Activated T-helper 1 cell treated with anti-CD3 and anti-CD28 coated beads, Interleukin-12 subunit alpha, Interleukin-12 subunit beta, Interleukin-2, Interleukin-4 antibody, amounts not matched to agents 30 ng/mL and 10 ng/mL and 1 ng/mL, durations not matched to agents 14 hours and 24 hours and 36 hours (primary cell): ENCODE measurements around the gene ZNF865. TPM values are rescaled to one million over a fixed set of nuclear protein-coding genes. Genes with fewer than 3 reads are reported as not detected.
A peak's percentile ranks its signal among the peaks of the same experiment; 100 is the strongest.

ENCODE experiments used
- DNase-seq: peaks from one replicate; pipeline ENCODE4 v3.0.0; 2021; ENCODE audit warnings: low spot score
- H3K27ac Mint-ChIP-seq: one replicate; pipeline ENCODE4 v1.8.0; 2021; ENCODE audit warnings: mild to moderate bottlenecking, mixed read lengths
- H3K27me3 Mint-ChIP-seq: one replicate; pipeline ENCODE4 v1.8.0; 2022; ENCODE audit warnings: mild to moderate bottlenecking, moderate library complexity, mixed read lengths; ENCODE audit not compliant: insufficient read depth
- H3K36me3 Mint-ChIP-seq: one replicate; pipeline ENCODE4 v1.8.0; 2021; ENCODE audit warnings: low read depth, mixed read lengths
- H3K4me1 Mint-ChIP-seq: one replicate; pipeline ENCODE4 v1.8.0; 2021; ENCODE audit warnings: low read depth, mixed read lengths
- H3K4me3 Mint-ChIP-seq: one replicate; pipeline ENCODE4 v1.8.0; 2021; ENCODE audit warnings: mild to moderate bottlenecking, moderate library complexity, mixed read lengths
- H3K9me3 Mint-ChIP-seq: one replicate; pipeline ENCODE4 v1.8.0; 2021; ENCODE audit warnings: mixed read lengths
- intact Hi-C: fragments of 100-400 bp; cut with micrococcal nuclease; formaldehyde crosslinking; loops from one replicate; pipeline ENCODE4 v1.15.1; 2024
- total RNA-seq: library from RNA; stranded (reverse); gene quantifications from 2 replicates; pipeline ENCODE4 v1.2.3, GENCODE V29; 2022

The ZNF865 gene
- total RNA-seq, 1 donor from 2014 or later, result 13.2 TPM

GRCh38 chr19:55602104-55603001, 3.1 kb upstream of the ZNF865 start:
- Mint-ChIP-seq H3K4me3 (peak overlapping the region; percentile 91), H3K27me3 (no peaks in the 10 kb centered on the region), H3K27ac (no peak overlapping the region), H3K36me3 (peaks cover 13% of the 10 kb centered on the region), H3K4me1 (peaks cover 46% of the 10 kb centered on the region), H3K9me3 (no peaks in the 10 kb centered on the region)
- intact Hi-C loops, result no loop called here
- no peak for DNase-seq

- peak overlapping the region; percentile 47 for H3K4me3 Mint-ChIP-seq
- H3K4me1 Mint-ChIP-seq, result peaks cover 51% of the 10 kb centered on the region
- H3K27me3 Mint-ChIP-seq, result no peaks in the 10 kb centered on the region
- intact Hi-C loops, result no loop called here
- H3K27ac Mint-ChIP-seq, result no peak overlapping the region
- no peaks in the 10 kb centered on the region for H3K9me3 Mint-ChIP-seq
- peaks cover 17% of the 10 kb centered on the region for H3K36me3 Mint-ChIP-seq
- no peak for DNase-seq
Observed at GRCh38 chr19:55603115-55603514, 2.3 kb upstream of the ZNF865 start.

- Mint-ChIP-seq H3K27me3 (no peaks in the 10 kb centered on the region), H3K9me3 (no peaks in the 10 kb centered on the region), H3K27ac (peak overlapping the region; percentile 13), H3K4me1 (peaks cover 48% of the 10 kb centered on the region), H3K36me3 (peaks cover 15% of the 10 kb centered on the region), H3K4me3 (peak overlapping the region; percentile 86)
- intact Hi-C loops, result no loop called here
- DNase-seq, result no peak
Observed at GRCh38 chr19:55603581-55604292, 1.7 kb upstream of the ZNF865 start.

GRCh38 chr19:55605207-55605636, 225 bp upstream of the ZNF865 start:
- intact Hi-C loops, result loop anchor here (1.0 to 5.0 kb wide), 7 partner anchors 18 to 536 kb away; partner anchors contain the start of genes PPP6R1, ZNF444, ZNF580 and ZNF581
- Mint-ChIP-seq H3K27me3 (no peaks in the 10 kb centered on the region), H3K4me3 (peak overlapping the region; percentile 86), H3K9me3 (no peaks in the 10 kb centered on the region), H3K36me3 (peaks cover 16% of the 10 kb centered on the region), H3K4me1 (peaks cover 45% of the 10 kb centered on the region), H3K27ac (peak overlapping the region; percentile 95)
- peak; percentile 98 for DNase-seq

- Mint-ChIP-seq H3K4me1 (peaks cover 40% of the 10 kb centered on the region), H3K27me3 (no peaks in the 10 kb centered on the region)
Observed at GRCh38 chr19:55606471-55606787, 982 bp downstream of the ZNF865 start.

GRCh38 chr19:55606817-55607216, 1.4 kb downstream of the ZNF865 start:
- Mint-ChIP-seq H3K4me1 (peaks cover 36% of the 10 kb centered on the region), H3K36me3 (peaks cover 16% of the 10 kb centered on the region), H3K27me3 (no peaks in the 10 kb centered on the region), H3K9me3 (no peaks in the 10 kb centered on the region), H3K4me3 (peak overlapping the region; percentile 95), H3K27ac (peak overlapping the region; percentile 98)
- no peak for DNase-seq
- intact Hi-C loops, result loop anchor here (1.0 to 5.0 kb wide), 2 partner anchors 35 to 90 kb away; partner anchors contain the start of genes ZNF580 and ZNF581

More at GRCh38 chr19:55606471-55606787, 982 bp downstream of the ZNF865 start:
- no peaks in the 10 kb centered on the region for H3K9me3 Mint-ChIP-seq
- peak overlapping the region; percentile 95 for H3K4me3 Mint-ChIP-seq
- H3K27ac Mint-ChIP-seq, result peak overlapping the region; percentile 98
- intact Hi-C loops, result loop anchor here (1.0 to 5.0 kb wide), 2 partner anchors 36 to 89 kb away; partner anchors contain the start of genes ZNF580 and ZNF581
- no peak for DNase-seq
- H3K36me3 Mint-ChIP-seq, result peaks cover 16% of the 10 kb centered on the region

- Mint-ChIP-seq H3K9me3 (no peaks in the 10 kb centered on the region), H3K36me3 (peaks cover 13% of the 10 kb centered on the region), H3K4me3 (no peak overlapping the region), H3K27ac (no peak overlapping the region), H3K4me1 (peaks cover 27% of the 10 kb centered on the region), H3K27me3 (no peaks in the 10 kb centered on the region)
- intact Hi-C loops, result loop anchor here (5.0 kb wide), 1 partner anchor 33 kb away; the partner anchor contains the start of genes ZNF580 and ZNF581
- no peak for DNase-seq
Observed at GRCh38 chr19:55609326-55609725, 3.9 kb downstream of the ZNF865 start.

- intact Hi-C loops, result no loop called here
- H3K4me1 Mint-ChIP-seq, result peaks cover 14% of the 10 kb centered on the region
- no peak overlapping the region for H3K27ac Mint-ChIP-seq
- H3K27me3 Mint-ChIP-seq, result no peaks in the 10 kb centered on the region
- no peaks in the 10 kb centered on the region for H3K9me3 Mint-ChIP-seq
- DNase-seq, result no peak
- peaks cover 13% of the 10 kb centered on the region for H3K36me3 Mint-ChIP-seq
- no peak overlapping the region for H3K4me3 Mint-ChIP-seq
Observed at GRCh38 chr19:55611300-55611982, 6.0 kb downstream of the ZNF865 start.

GRCh38 chr19:55611983-55612645, 6.7 kb downstream of the ZNF865 start:
- DNase-seq, result no peak
- no peak overlapping the region for H3K4me3 Mint-ChIP-seq
- no peaks in the 10 kb centered on the region for H3K9me3 Mint-ChIP-seq
- H3K4me1 Mint-ChIP-seq, result peaks cover 7% of the 10 kb centered on the region
- H3K27ac Mint-ChIP-seq, result no peak overlapping the region
- no peaks in the 10 kb centered on the region for H3K27me3 Mint-ChIP-seq
- intact Hi-C loops, result no loop called here
- peaks cover 13% of the 10 kb centered on the region for H3K36me3 Mint-ChIP-seq

GRCh38 chr19:55613396-55613795, 7.9 kb downstream of the ZNF865 start:
- no peaks in the 10 kb centered on the region for H3K9me3 Mint-ChIP-seq
- peaks cover 15% of the 10 kb centered on the region for H3K36me3 Mint-ChIP-seq
- no peak overlapping the region for H3K4me3 Mint-ChIP-seq
- H3K27me3 Mint-ChIP-seq, result no peaks in the 10 kb centered on the region
- intact Hi-C loops, result no loop called here
- no peak for DNase-seq
- no peak overlapping the region for H3K27ac Mint-ChIP-seq
- H3K4me1 Mint-ChIP-seq, result no peaks in the 10 kb centered on the region

- no peaks in the 10 kb centered on the region for H3K27me3 Mint-ChIP-seq
Observed at GRCh38 chr19:55613930-55614710, 8.7 kb downstream of the ZNF865 start.

More at GRCh38 chr19:55613930-55614710, 8.7 kb downstream of the ZNF865 start:
- no peak overlapping the region for H3K4me3 Mint-ChIP-seq
- no peaks in the 10 kb centered on the region for H3K9me3 Mint-ChIP-seq
- DNase-seq, result no peak
- peaks cover 15% of the 10 kb centered on the region for H3K36me3 Mint-ChIP-seq
- intact Hi-C loops, result no loop called here
- no peak overlapping the region for H3K27ac Mint-ChIP-seq
- no peaks in the 10 kb centered on the region for H3K4me1 Mint-ChIP-seq
